KBM-7 (cell line): ENCODE data around the gene PKNOX2.

Experiments used
- DNase-seq: peaks from one replicate; pipeline ENCODE4 v3.0.0-alpha.2; 2015
- in situ Hi-C: fragments of 300-500 bp; cut with MboI; formaldehyde crosslinking; loops from 2 replicates; pipeline ENCODE4 v1.14.3; 2020; ENCODE audit warnings: low sequenced_read_pairs, low pct_unique_long_range_greater_than_20kb, mixed read lengths

PKNOX2 gene

GRCh38 chr11:125358254-125358840, 193.8 kb downstream of the PKNOX2 start:
- in situ Hi-C loops, result no loop called here
- no peak for DNase-seq

- no peak for DNase-seq
- in situ Hi-C loops, result no loop called here
Measured at GRCh38 chr11:125359130-125359529, 194.6 kb downstream of the PKNOX2 start.

- in situ Hi-C loops, result no loop called here
- no peak for DNase-seq
Measured at GRCh38 chr11:125360066-125360465, 195.5 kb downstream of the PKNOX2 start.

- DNase-seq, result no peak
- in situ Hi-C loops, result no loop called here
Measured at GRCh38 chr11:125364121-125364826, 199.7 kb downstream of the PKNOX2 start.

GRCh38 chr11:125365196-125365931, 200.8 kb downstream of the PKNOX2 start:
- in situ Hi-C loops, result no loop called here
- DNase-seq, result no peak

GRCh38 chr11:125367710-125368109, 203.2 kb downstream of the PKNOX2 start:
- DNase-seq, result no peak
- in situ Hi-C loops, result no loop called here

- DNase-seq, result no peak
- in situ Hi-C loops, result no loop called here
Measured at GRCh38 chr11:125368757-125369156, 204.2 kb downstream of the PKNOX2 start.

- no peak for DNase-seq
- in situ Hi-C loops, result no loop called here
Measured at GRCh38 chr11:125369808-125370207, 205.3 kb downstream of the PKNOX2 start.

- in situ Hi-C loops, result no loop called here
- no peak for DNase-seq
Measured at GRCh38 chr11:125370561-125371389, 206.2 kb downstream of the PKNOX2 start.

- no peak for DNase-seq
- in situ Hi-C loops, result no loop called here
Measured at GRCh38 chr11:125371431-125371935, 206.9 kb downstream of the PKNOX2 start.

- no peak for DNase-seq
Measured at GRCh38 chr11:125372088-125372487, 207.5 kb downstream of the PKNOX2 start.

GRCh38 chr11:125372911-125373310, 208.4 kb downstream of the PKNOX2 start:
- DNase-seq, result no peak
- in situ Hi-C loops, result no loop called here

More at GRCh38 chr11:125372088-125372487, 207.5 kb downstream of the PKNOX2 start:
- in situ Hi-C loops, result no loop called here

GRCh38 chr11:125373426-125374391, 209.2 kb downstream of the PKNOX2 start:
- DNase-seq, result no peak
- in situ Hi-C loops, result no loop called here

- in situ Hi-C loops, result no loop called here
- DNase-seq, result no peak
Measured at GRCh38 chr11:125374398-125374797, 209.8 kb downstream of the PKNOX2 start.

GRCh38 chr11:125375146-125375545, 210.6 kb downstream of the PKNOX2 start:
- in situ Hi-C loops, result no loop called here
- DNase-seq, result no peak

- DNase-seq, result no peak
- in situ Hi-C loops, result no loop called here
Measured at GRCh38 chr11:125376117-125376516, 211.6 kb downstream of the PKNOX2 start.

GRCh38 chr11:125376856-125377255, 212.3 kb downstream of the PKNOX2 start:
- in situ Hi-C loops, result no loop called here

GRCh38 chr11:125378083-125378482, 213.5 kb downstream of the PKNOX2 start:
- in situ Hi-C loops, result no loop called here
- DNase-seq, result no peak

More at GRCh38 chr11:125376856-125377255, 212.3 kb downstream of the PKNOX2 start:
- DNase-seq, result no peak
